Activated CD8-positive, alpha-beta memory T cell treated with anti-CD3 and anti-CD28 coated beads, Interleukin-2, amount 10 ng/mL, durations not matched to agents 7 days and 5 days (primary cell): Measurements from ENCODE around the gene LCE2D. TPM values are rescaled to one million over a fixed set of nuclear protein-coding genes. Genes with fewer than 3 reads are reported as not detected.

Experiments
- ATAC-seq: fragments of 150-1000 bp; cut with Tn5 transposase; one replicate; pipeline ENCODE4 v1.10.0; 2021; ENCODE audit warnings: moderate library complexity
- CTCF ChIA-PET: fragments of 350-600 bp; sonication (Branson Sonifier 250); formaldehyde crosslinking; loops from one replicate; lab custom pipeline; 2021; ENCODE audit warnings: antibody characterized with exemption; lab: Charles Lee
- DNase-seq: peaks from one replicate; pipeline ENCODE4 v3.0.0-alpha.2; 2020
- H3K27ac Mint-ChIP-seq: one replicate; pipeline ENCODE4 v1.8.0; 2021; ENCODE audit warnings: mild to moderate bottlenecking, mixed read lengths
- H3K27me3 Mint-ChIP-seq: one replicate; pipeline ENCODE4 v1.8.0; 2021; ENCODE audit warnings: mixed read lengths
- H3K36me3 Mint-ChIP-seq: one replicate; pipeline ENCODE4 v1.8.0; 2021; ENCODE audit warnings: mild to moderate bottlenecking, mixed read lengths
- H3K4me1 Mint-ChIP-seq: one replicate; pipeline ENCODE4 v1.8.0; 2021; ENCODE audit warnings: mixed read lengths
- H3K4me3 Mint-ChIP-seq: one replicate; pipeline ENCODE4 v1.8.0; 2021; ENCODE audit warnings: mild to moderate bottlenecking, moderate library complexity, mixed read lengths
- H3K9me3 Mint-ChIP-seq: one replicate; pipeline ENCODE4 v1.8.0; 2022; ENCODE audit warnings: low read depth, mixed read lengths
- total RNA-seq, 2 experiments: library from RNA; stranded (reverse); gene quantifications; one replicate each; pipeline ENCODE4 v1.2.3, GENCODE V29; 2021

Gene LCE2D, protein sequence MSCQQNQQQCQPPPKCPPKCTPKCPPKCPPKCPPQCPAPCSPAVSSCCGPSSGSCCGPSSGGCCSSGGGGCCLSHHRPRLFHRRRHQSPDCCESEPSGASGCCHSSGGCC
- not detected for total RNA-seq

DNA sequence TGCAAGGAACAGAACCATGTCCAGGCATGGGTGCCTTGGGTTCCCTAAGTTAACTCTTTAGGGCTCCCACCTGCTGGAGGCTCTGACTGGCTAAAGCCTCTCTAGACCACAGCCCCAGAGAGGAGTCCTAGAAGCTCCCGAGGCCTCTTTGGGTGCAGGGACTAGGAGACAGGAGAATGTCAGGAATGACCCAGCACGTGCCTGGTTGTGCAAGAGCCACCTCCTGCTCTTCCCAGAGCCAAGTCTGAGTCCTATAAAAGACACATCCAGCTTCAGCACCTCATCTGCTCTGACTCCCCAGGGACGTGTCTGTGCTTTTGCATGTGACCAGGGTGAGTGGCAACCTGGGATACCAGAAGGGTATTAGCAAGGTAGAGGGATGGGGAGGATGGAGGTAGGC is at the start of gene LCE2D:
Gene LCE2D, plus strand, starts transcription at position 283 of the 400 bp plus-strand sequence. CDS start 726 bp downstream, outside the sequence.
- no peaks in the 10 kb centered on the region for H3K9me3 Mint-ChIP-seq
- no peaks in the 10 kb centered on the region for H3K4me1 Mint-ChIP-seq
- H3K27ac Mint-ChIP-seq: no peak within 1 kb of the TSS
- no peak within 1 kb of the TSS for H3K4me3 Mint-ChIP-seq
- CTCF ChIA-PET: interaction anchor here (0.7 kb wide), 1 partner anchor 10 kb away, joined by 4 read pairs; no protein-coding TSS in a partner anchor
- peaks cover 24% of the 10 kb centered on the region for H3K27me3 Mint-ChIP-seq
- no peak for DNase-seq
- no peak for ATAC-seq
- H3K36me3 Mint-ChIP-seq: no peaks in the 10 kb centered on the region

DNA sequence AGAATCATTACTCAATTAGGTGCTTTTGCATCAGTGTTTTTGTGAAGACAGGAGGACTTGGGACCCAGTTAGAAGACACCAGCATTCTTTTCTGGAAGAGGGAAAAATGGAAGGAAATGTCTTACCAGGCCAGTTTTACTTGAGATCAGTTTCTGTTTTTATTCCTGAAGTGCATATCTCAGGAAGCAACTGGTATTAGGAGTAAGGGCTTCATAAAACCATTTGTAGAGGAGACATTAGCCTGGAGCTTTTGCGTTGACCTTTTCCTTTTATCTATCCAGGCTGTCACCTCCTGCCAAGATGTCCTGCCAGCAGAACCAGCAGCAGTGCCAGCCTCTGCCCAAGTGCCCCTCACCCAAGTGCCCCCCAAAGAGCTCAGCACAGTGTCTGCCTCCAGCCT is 49.7 kb upstream of the LCE2D start, which contains the start of gene LCE3B:
Gene LCE3B, plus strand, starts transcription at position 301 of the 400 bp plus-strand sequence. Its CDS starts 0 bp downstream, at position 301.
- no peak for ATAC-seq
- H3K27me3 Mint-ChIP-seq: no peaks in the 10 kb centered on the region

GRCh38 chr1:152621993-152622392 is 41.2 kb upstream of the LCE2D start:
- CTCF ChIA-PET: no interaction called here
- H3K4me3 Mint-ChIP-seq: no peak overlapping the region
- H3K9me3 Mint-ChIP-seq: peaks cover 4% of the 10 kb centered on the region
- no peak overlapping the region for H3K27ac Mint-ChIP-seq
- H3K36me3 Mint-ChIP-seq: no peaks in the 10 kb centered on the region
- DNase-seq: no peak
- no peak for ATAC-seq
- H3K4me1 Mint-ChIP-seq: peaks cover 7% of the 10 kb centered on the region
- peaks cover 19% of the 10 kb centered on the region for H3K27me3 Mint-ChIP-seq

More for the DNA sequence above, 49.7 kb upstream of the LCE2D start, which contains the start of gene LCE3B:
- DNase-seq: no peak
- H3K4me3 Mint-ChIP-seq: no peak within 1 kb of the TSS
- no peaks in the 10 kb centered on the region for H3K4me1 Mint-ChIP-seq
- H3K36me3 Mint-ChIP-seq: no peaks in the 10 kb centered on the region
- H3K9me3 Mint-ChIP-seq: peaks cover 2% of the 10 kb centered on the region
- H3K27ac Mint-ChIP-seq: no peak within 1 kb of the TSS
- CTCF ChIA-PET: no interaction called here

GRCh38 chr1:152622803-152623202 is 40.4 kb upstream of the LCE2D start, which contains the start of gene LCE3A:
Gene LCE3A, minus strand, starts transcription at chr1:152623103. Its CDS starts 0 bp downstream, at chr1:152623103.
- H3K4me1 Mint-ChIP-seq: peaks cover 7% of the 10 kb centered on the region
- DNase-seq (peak; percentile 45), ATAC-seq (no peak)
- H3K27me3 Mint-ChIP-seq: peaks cover 19% of the 10 kb centered on the region
- H3K4me3 Mint-ChIP-seq: no peak within 1 kb of the TSS
- peaks cover 4% of the 10 kb centered on the region for H3K9me3 Mint-ChIP-seq
- CTCF ChIA-PET: interaction anchor here (2.2 kb wide), 1 partner anchor 45 kb away, joined by 8 read pairs; no protein-coding TSS in a partner anchor
- H3K27ac Mint-ChIP-seq: no peak within 1 kb of the TSS
- H3K36me3 Mint-ChIP-seq: no peaks in the 10 kb centered on the region

GRCh38 chr1:152623203-152623844 is 39.9 kb upstream of the LCE2D start:
- Mint-ChIP-seq H3K4me1 (peaks cover 7% of the 10 kb centered on the region), H3K27ac (no peak overlapping the region), H3K36me3 (no peaks in the 10 kb centered on the region), H3K4me3 (no peak overlapping the region), H3K27me3 (peaks cover 19% of the 10 kb centered on the region), H3K9me3 (peaks cover 4% of the 10 kb centered on the region)
- peak; percentile 41 for DNase-seq
- peak; percentile 61 for ATAC-seq
- CTCF ChIA-PET: interaction anchor here (2.2 kb wide), 1 partner anchor 45 kb away, joined by 8 read pairs; no protein-coding TSS in a partner anchor

- ATAC-seq (no peak), DNase-seq (no peak)
- no peaks in the 10 kb centered on the region for H3K9me3 Mint-ChIP-seq
- peaks cover 7% of the 10 kb centered on the region for H3K4me1 Mint-ChIP-seq
- H3K4me3 Mint-ChIP-seq: no peak overlapping the region
- H3K27ac Mint-ChIP-seq: no peak overlapping the region
- no peaks in the 10 kb centered on the region for H3K36me3 Mint-ChIP-seq
- H3K27me3 Mint-ChIP-seq: peaks cover 23% of the 10 kb centered on the region
- CTCF ChIA-PET: no interaction called here
These were observed 36.4 kb upstream of the LCE2D start for GRCh38 chr1:152626744-152627143.

DNA sequence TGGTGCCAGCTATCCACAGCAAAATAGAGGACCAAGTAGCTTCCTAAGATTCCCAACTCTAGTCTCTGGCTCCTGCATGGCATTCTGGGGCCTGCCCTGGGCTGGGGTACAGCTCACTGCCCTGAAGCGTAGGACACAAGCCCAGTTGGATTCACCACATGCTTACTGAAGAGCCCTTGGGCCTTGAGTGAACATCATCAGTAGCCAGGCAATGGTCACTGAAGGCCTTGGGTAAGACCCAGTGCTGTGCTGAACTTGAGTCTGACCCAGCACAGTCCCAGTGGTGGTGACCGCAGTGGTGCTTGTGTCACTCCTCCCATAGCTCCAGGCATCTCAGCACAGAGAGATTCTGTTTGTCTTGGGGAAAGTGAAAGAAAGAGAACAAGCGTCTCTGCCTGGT is 32.6 kb upstream of the LCE2D start:
- DNase-seq (no peak), ATAC-seq (no peak)
- no peaks in the 10 kb centered on the region for H3K36me3 Mint-ChIP-seq
- no peaks in the 10 kb centered on the region for H3K4me1 Mint-ChIP-seq
- H3K27me3 Mint-ChIP-seq: peaks cover 24% of the 10 kb centered on the region
- no peak overlapping the region for H3K4me3 Mint-ChIP-seq
- CTCF ChIA-PET: no interaction called here
- H3K9me3 Mint-ChIP-seq: no peaks in the 10 kb centered on the region
- H3K27ac Mint-ChIP-seq: no peak overlapping the region

GRCh38 chr1:152640351-152640750 is 22.8 kb upstream of the LCE2D start:
- peaks cover 10% of the 10 kb centered on the region for H3K27me3 Mint-ChIP-seq
- no peak overlapping the region for H3K4me3 Mint-ChIP-seq
- ATAC-seq: no peak
- no peak overlapping the region for H3K27ac Mint-ChIP-seq
- no peak for DNase-seq
- H3K9me3 Mint-ChIP-seq: no peaks in the 10 kb centered on the region
- H3K4me1 Mint-ChIP-seq: no peaks in the 10 kb centered on the region
- H3K36me3 Mint-ChIP-seq: no peaks in the 10 kb centered on the region
- CTCF ChIA-PET: interaction anchor here (1.2 kb wide), 1 partner anchor 14 kb away, joined by 4 read pairs; no protein-coding TSS in a partner anchor

GRCh38 chr1:152643945-152644344 is 19.2 kb upstream of the LCE2D start:
- Mint-ChIP-seq H3K27me3 (peaks cover 6% of the 10 kb centered on the region), H3K4me1 (no peaks in the 10 kb centered on the region), H3K4me3 (no peak overlapping the region), H3K9me3 (no peaks in the 10 kb centered on the region), H3K36me3 (no peaks in the 10 kb centered on the region), H3K27ac (no peak overlapping the region)
- CTCF ChIA-PET: interaction anchor here (0.6 to 1.6 kb wide), 2 partner anchors 10 to 13 kb away, joined by 3 to 4 read pairs; no protein-coding TSS in a partner anchor
- no peak for DNase-seq
- ATAC-seq: no peak

- Mint-ChIP-seq H3K27me3 (peaks cover 11% of the 10 kb centered on the region), H3K27ac (no peak overlapping the region), H3K4me3 (no peak overlapping the region), H3K9me3 (no peaks in the 10 kb centered on the region), H3K4me1 (no peaks in the 10 kb centered on the region), H3K36me3 (no peaks in the 10 kb centered on the region)
- ATAC-seq (no peak), DNase-seq (no peak)
- CTCF ChIA-PET: no interaction called here
These were observed 18.0 kb upstream of the LCE2D start for GRCh38 chr1:152645146-152645545.

- CTCF ChIA-PET: no interaction called here
- Mint-ChIP-seq H3K4me3 (no peak overlapping the region), H3K9me3 (no peaks in the 10 kb centered on the region), H3K27me3 (peaks cover 22% of the 10 kb centered on the region), H3K27ac (no peak overlapping the region), H3K36me3 (no peaks in the 10 kb centered on the region), H3K4me1 (no peaks in the 10 kb centered on the region)
- no peak for DNase-seq
- ATAC-seq: no peak
These were observed 16.5 kb upstream of the LCE2D start for GRCh38 chr1:152646656-152647055.

DNA sequence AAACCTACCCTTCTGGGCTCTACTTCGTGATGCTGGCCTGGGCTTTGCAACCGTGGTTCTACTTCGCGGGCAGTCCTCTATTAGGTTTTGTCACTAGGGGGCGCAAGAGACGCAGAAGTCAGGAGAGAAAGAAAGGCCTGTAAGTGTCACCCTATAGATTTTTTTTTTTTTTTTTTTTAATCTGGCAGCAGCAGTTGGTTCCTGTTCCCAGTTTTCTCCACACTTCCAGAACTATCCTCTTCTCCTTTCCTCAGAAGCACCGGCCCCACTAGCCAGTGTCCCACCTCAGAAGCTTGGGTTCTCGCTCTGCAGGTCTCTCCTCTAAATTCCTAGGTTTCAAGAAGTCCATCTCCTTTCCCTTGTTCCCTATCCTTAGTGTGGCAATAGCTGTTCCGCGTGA is 9.1 kb upstream of the LCE2D start:
- Mint-ChIP-seq H3K9me3 (no peaks in the 10 kb centered on the region), H3K27me3 (peaks cover 40% of the 10 kb centered on the region), H3K4me3 (no peak overlapping the region), H3K4me1 (peaks cover 3% of the 10 kb centered on the region), H3K27ac (no peak overlapping the region), H3K36me3 (no peaks in the 10 kb centered on the region)
- DNase-seq (peak; percentile 69), ATAC-seq (peak; percentile 57)
- CTCF ChIA-PET: interaction anchor here (0.7 to 1.8 kb wide), 17 partner anchors 8 to 692 kb away, joined by 3 to 5 read pairs (median 4); no protein-coding TSS in a partner anchor

GRCh38 chr1:152656459-152656858 is 6.7 kb upstream of the LCE2D start:
- no peaks in the 10 kb centered on the region for H3K36me3 Mint-ChIP-seq
- CTCF ChIA-PET: interaction anchor here (0.7 to 1.0 kb wide), 2 partner anchors 13 to 31 kb away, joined by 3 to 4 read pairs; no protein-coding TSS in a partner anchor
- DNase-seq (no peak), ATAC-seq (no peak)
- H3K9me3 Mint-ChIP-seq: no peaks in the 10 kb centered on the region
- no peak overlapping the region for H3K4me3 Mint-ChIP-seq
- peaks cover 31% of the 10 kb centered on the region for H3K27me3 Mint-ChIP-seq
- H3K4me1 Mint-ChIP-seq: peaks cover 3% of the 10 kb centered on the region
- no peak overlapping the region for H3K27ac Mint-ChIP-seq
